Hepatic stellate cell (primary cell): Measurements from ENCODE around the gene PPFIA1.

ENCODE experiments used
- DNase-seq: peaks from one replicate; pipeline ENCODE4 v3.0.0; 2011; ENCODE audit warnings: low spot score

The PPFIA1 gene

GRCh38 chr11:70270104-70270876 is at the start of gene PPFIA1:
TSS of gene PPFIA1 (plus strand) at chr11:70270690. CDS start at chr11:70272173, 1,483 bp downstream.
- peak; percentile 97 for DNase-seq

- DNase-seq, result no peak
Measured at GRCh38 chr11:70220920-70221319, 49.6 kb upstream of the PPFIA1 start.

- no peak for DNase-seq
Measured at GRCh38 chr11:70225681-70226177, 44.8 kb upstream of the PPFIA1 start.

- DNase-seq, result no peak
Measured at GRCh38 chr11:70226183-70226582, 44.3 kb upstream of the PPFIA1 start.

GRCh38 chr11:70226967-70227366 is 43.5 kb upstream of the PPFIA1 start:
- DNase-seq, result no peak

GRCh38 chr11:70229737-70230136 is 40.8 kb upstream of the PPFIA1 start:
- DNase-seq, result no peak

GRCh38 chr11:70230151-70230839 is 40.2 kb upstream of the PPFIA1 start:
- DNase-seq, result no peak

GRCh38 chr11:70230840-70231710 is 39.4 kb upstream of the PPFIA1 start:
- DNase-seq, result no peak

- no peak for DNase-seq
Measured at GRCh38 chr11:70233034-70233433, 37.5 kb upstream of the PPFIA1 start.

GRCh38 chr11:70233511-70233934 is 37.0 kb upstream of the PPFIA1 start:
- DNase-seq, result peak; percentile 75

GRCh38 chr11:70233962-70234361 is 36.5 kb upstream of the PPFIA1 start:
- DNase-seq, result no peak

- DNase-seq, result no peak
Measured at GRCh38 chr11:70240337-70240736, 30.2 kb upstream of the PPFIA1 start.

GRCh38 chr11:70241709-70242108 is 28.8 kb upstream of the PPFIA1 start:
- DNase-seq, result no peak

- no peak for DNase-seq
Measured at GRCh38 chr11:70242885-70243284, 27.6 kb upstream of the PPFIA1 start.

- peak; percentile 83 for DNase-seq
Measured at GRCh38 chr11:70243912-70244652, 26.4 kb upstream of the PPFIA1 start.

GRCh38 chr11:70244698-70245097 is 25.8 kb upstream of the PPFIA1 start:
- peak; percentile 90 for DNase-seq

- peak; percentile 58 for DNase-seq
Measured at GRCh38 chr11:70246196-70246595, 24.3 kb upstream of the PPFIA1 start.

GRCh38 chr11:70247042-70247709 is 23.3 kb upstream of the PPFIA1 start:
- no peak for DNase-seq

GRCh38 chr11:70247710-70248072 is 22.8 kb upstream of the PPFIA1 start:
- no peak for DNase-seq

GRCh38 chr11:70250876-70251658 is 19.4 kb upstream of the PPFIA1 start:
- no peak for DNase-seq
